ENCODE data around the gene SCGB1D1.
A peak's percentile ranks its signal among the peaks of the same experiment; 100 is the strongest.

The SCGB1D1 gene

DNA sequence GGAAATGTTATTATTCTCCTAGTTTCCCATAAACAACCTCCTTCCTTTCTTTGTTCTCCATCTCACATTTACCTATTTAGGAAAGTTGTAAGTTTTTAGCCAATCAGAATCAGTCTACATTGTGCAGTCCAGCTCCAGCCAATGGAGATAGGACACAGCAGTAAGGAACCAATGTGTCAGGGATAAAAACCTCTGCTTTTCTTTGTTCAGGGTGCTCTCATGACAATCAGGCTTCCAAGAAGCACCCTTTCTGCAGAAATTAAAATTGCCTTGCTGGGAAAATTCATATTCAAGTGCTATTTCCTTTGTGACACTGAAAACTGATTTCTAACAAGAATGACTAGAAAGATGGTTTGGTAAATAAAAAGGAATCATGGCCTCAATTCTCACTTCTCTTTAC lies 33.1 kb downstream of the SCGB1D1 start:
- TF ChIP-seq, protein P1, sequence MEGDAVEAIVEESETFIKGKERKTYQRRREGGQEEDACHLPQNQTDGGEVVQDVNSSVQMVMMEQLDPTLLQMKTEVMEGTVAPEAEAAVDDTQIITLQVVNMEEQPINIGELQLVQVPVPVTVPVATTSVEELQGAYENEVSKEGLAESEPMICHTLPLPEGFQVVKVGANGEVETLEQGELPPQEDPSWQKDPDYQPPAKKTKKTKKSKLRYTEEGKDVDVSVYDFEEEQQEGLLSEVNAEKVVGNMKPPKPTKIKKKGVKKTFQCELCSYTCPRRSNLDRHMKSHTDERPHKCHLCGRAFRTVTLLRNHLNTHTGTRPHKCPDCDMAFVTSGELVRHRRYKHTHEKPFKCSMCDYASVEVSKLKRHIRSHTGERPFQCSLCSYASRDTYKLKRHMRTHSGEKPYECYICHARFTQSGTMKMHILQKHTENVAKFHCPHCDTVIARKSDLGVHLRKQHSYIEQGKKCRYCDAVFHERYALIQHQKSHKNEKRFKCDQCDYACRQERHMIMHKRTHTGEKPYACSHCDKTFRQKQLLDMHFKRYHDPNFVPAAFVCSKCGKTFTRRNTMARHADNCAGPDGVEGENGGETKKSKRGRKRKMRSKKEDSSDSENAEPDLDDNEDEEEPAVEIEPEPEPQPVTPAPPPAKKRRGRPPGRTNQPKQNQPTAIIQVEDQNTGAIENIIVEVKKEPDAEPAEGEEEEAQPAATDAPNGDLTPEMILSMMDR (IDR thresholded peaks at IDR 0.05; ENCODE audit: insufficient read depth, low read depth, low read length, missing control alignments) = no peak
- no peak overlapping the region for H3K4me3 ChIP-seq (ENCODE audit: low read depth, low read length)
- no peak for DNase-seq (ENCODE audit: low read depth)

DNA sequence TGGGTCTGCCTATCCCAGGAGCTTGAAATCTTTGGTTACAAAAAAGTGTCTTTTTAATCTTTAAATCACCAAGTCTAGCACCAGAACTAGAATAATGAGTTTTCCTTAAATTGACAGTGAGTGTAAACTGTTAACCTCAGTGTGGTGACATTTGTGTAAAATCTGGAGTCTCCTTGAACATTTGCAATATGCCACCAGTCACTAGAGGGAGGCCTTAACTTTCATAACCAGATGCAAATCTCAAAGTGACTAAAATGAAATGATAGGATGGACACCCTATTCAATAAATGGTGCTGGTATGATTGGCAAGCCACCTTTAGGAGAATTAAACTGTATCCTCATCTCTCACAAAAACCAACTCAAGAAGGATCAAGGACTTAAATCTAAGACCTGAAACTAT lies 43.7 kb downstream of the SCGB1D1 start:
- TF ChIP-seq, protein P1 (IDR thresholded peaks at IDR 0.05; ENCODE audit: insufficient read depth, low read depth, low read length, missing control alignments) = peak; percentile 2
- peak; percentile 6 for DNase-seq (ENCODE audit: low read depth)
- no peak overlapping the region for H3K4me3 ChIP-seq (ENCODE audit: low read depth, low read length)

DNA sequence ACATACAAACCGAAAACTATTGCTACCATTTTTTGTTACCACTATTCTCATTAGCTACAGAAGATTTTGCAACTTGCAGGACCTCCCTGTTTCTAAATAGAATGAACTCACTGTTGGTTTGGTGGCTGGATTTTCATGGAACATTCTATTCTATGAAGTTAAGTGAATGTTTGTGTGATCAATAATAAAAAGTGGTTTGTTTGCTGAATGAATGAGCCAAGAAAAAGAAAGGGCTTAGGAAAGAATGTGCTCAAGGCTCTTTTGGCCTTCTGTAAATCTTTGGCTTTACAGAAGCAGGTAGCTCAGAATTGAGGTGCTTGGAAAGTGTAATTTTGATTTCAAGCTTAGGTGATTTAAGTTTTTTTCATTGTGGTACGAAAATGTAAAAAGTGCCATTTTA lies 46.2 kb downstream of the SCGB1D1 start:
- H3K4me3 ChIP-seq (ENCODE audit: low read depth, low read length) = no peak overlapping the region
- TF ChIP-seq, protein P1 (IDR thresholded peaks at IDR 0.05; ENCODE audit: insufficient read depth, low read depth, low read length, missing control alignments) = no peak
- no peak for DNase-seq (ENCODE audit: low read depth)

DNA sequence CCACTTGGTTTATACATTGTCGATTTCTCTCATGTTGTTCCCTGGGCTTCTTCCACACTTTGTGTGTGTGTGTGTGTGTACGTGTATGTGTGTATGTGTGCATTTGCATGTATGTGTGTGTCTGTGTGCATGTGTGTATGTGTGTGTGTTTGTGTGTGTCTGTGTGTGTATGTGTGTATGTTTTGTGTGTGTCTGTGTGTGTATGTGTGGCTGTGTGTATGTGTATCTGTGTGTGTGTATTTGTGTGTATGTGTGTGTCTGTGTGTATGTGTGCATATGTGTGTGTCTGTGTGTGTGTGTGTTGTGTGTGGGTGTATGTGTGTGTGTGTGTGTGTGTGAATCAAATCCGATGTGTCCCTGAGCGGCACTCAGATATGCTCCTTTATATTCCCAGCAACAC lies 47.5 kb downstream of the SCGB1D1 start:
- TF ChIP-seq, protein P1 (IDR thresholded peaks at IDR 0.05; ENCODE audit: insufficient read depth, low read depth, low read length, missing control alignments) = no peak
- no peak overlapping the region for H3K4me3 ChIP-seq (ENCODE audit: low read depth, low read length)
- no peak for DNase-seq (ENCODE audit: low read depth)

DNA sequence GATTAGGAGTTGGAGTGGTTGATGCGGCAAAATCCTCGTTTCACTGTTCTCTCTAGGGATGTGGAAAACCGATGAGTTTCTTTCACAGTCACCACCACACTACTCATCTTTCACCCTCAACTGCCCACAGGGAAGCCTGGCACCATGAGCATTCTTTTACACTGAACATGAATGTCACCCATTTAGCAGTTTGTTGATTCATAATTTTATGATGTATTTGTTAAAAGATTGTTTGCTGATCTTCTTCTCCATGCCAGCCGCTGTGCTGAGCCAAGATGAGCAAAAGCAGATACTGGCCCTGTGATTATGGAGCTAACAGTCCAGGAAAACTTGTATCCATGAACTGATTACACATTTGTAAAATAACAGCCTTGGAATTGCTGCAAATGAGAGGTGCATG lies 48.1 kb downstream of the SCGB1D1 start:
- TF ChIP-seq, protein P1 (IDR thresholded peaks at IDR 0.05; ENCODE audit: insufficient read depth, low read depth, low read length, missing control alignments) = no peak
- DNase-seq (ENCODE audit: low read depth) = no peak
- no peak overlapping the region for H3K4me3 ChIP-seq (ENCODE audit: low read depth, low read length)

DNA sequence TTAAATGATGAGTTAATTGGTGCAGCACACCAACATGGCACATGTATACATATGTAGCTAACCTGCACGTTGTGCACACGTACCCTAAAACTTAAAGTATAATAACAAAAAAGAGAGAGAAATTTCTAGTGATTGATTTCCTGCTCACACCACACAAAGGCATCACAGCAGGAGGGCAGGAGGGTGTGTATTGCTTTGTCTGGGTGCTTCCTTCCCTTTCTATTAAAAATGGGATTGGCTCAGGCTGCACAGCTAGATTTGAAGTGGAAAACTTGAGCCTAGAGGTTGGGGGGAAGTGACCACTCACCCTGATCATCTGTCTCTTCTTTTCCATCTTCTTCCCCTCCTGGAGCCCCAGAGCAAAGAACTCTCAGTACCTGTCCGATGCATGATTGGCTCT lies 51.1 kb downstream of the SCGB1D1 start:
- DNase-seq (ENCODE audit: low read depth) = no peak
- TF ChIP-seq, protein P1 (IDR thresholded peaks at IDR 0.05; ENCODE audit: insufficient read depth, low read depth, low read length, missing control alignments) = no peak

DNA sequence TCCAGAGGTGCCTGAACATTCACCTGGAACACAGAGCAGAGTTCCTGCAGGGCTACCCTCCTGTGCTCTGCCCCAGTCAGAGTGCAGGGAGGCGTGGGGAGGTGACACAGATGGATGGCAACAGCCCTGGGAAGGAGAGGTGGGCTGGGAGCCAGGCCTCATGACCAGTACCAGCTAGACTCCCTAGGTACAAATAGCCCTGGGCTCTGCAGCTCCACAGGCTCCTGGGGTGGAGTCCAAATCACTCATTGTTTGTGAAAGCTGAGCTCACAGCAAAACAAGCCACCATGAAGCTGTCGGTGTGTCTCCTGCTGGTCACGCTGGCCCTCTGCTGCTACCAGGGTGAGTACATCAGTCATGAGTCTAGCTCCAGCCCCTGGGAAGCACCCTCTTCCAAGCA lies 52.0 kb downstream of the SCGB1D1 start, which contains the start of gene SCGB1D2:
Gene SCGB1D2 (plus strand): TSS at position 219 of the 400 bp plus-strand sequence. CDS start 69 bp downstream, at position 288.
- DNase-seq (ENCODE audit: low read depth) = no peak
- H3K4me3 ChIP-seq (ENCODE audit: low read depth, low read length) = no peak within 1 kb of the TSS
- TF ChIP-seq, protein P1 (IDR thresholded peaks at IDR 0.05; ENCODE audit: insufficient read depth, low read depth, low read length, missing control alignments) = no peak

More for the DNA sequence above, 51.1 kb downstream of the SCGB1D1 start:
- H3K4me3 ChIP-seq (ENCODE audit: low read depth, low read length) = no peak overlapping the region
